Right lobe of liver (tissue), 4 donors: Measurements from ENCODE around the gene PEDS1.

Experiments
- POLR2A ChIP-seq: fragments of 450-650 bp; IDR thresholded peaks from one replicate; pipeline ENCODE4 v1.6.1; 2017; ENCODE audit warnings: antibody characterized with exemption, mild to moderate bottlenecking
- TF ChIP-seq, protein P1 (sequence below), 4 donors: fragments of 200-600 bp in 3 of 4; fragments of 450-650 bp in 1 of 4; IDR thresholded peaks; one replicate each; pipeline versions ENCODE4 v1.5.1 to v1.8.0; 2016 to 2022; ENCODE audit warnings: antibody characterized with exemption in 4 of 4, mild to moderate bottlenecking in 2 of 4
- donor health status: DM: no; HTN: no; CAD: no.
- donor health status: DM: no; HTN: no; CAD: no.
- donor health status: DM: no; HTN: yes; CAD: no.

DNA sequence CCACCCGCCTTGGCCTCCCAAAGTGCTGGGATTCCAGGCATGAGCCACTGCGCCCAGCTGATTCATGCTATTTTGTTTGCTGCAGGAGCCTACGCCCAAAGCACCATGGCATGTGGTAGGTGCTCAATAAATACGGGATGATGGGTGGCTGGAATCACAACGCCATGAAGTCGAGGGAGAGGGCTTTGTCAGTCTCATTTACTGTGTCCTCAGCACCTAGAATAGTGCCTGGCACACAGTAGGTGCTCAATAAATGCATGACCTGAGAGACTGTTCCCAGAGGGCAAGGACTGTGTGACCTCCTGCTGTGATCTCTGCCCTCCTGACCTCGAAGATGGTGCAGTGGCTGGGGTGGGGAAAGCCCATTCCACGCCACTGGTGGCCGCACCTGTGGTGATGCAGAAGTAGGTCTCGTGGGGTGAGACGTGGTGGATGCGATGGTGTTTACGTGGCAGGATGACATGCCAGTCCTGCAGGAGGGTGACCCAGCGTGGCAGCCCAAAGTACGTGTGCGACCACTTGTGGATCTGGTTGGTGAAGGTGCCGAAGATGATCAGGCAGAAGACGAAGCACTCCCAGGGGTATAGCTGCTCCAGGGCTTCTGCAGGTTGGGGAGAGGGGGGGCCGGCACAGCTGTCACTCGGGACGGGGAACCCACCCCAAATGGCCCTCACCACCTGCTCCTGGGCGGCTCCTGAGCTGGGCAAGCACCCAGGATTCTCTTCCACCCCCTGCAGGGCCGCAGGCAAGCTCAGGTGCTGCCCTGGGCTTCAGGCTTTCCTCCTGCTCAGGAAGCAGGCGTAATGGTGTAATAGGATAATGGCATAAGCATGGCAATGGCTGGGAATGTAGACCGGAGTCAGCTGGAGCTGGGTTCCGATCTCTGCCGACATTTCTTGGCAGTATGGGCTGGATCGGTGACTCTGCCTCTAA, 25.7 kb downstream of the PEDS1 start:
- TF ChIP-seq, protein P1, sequence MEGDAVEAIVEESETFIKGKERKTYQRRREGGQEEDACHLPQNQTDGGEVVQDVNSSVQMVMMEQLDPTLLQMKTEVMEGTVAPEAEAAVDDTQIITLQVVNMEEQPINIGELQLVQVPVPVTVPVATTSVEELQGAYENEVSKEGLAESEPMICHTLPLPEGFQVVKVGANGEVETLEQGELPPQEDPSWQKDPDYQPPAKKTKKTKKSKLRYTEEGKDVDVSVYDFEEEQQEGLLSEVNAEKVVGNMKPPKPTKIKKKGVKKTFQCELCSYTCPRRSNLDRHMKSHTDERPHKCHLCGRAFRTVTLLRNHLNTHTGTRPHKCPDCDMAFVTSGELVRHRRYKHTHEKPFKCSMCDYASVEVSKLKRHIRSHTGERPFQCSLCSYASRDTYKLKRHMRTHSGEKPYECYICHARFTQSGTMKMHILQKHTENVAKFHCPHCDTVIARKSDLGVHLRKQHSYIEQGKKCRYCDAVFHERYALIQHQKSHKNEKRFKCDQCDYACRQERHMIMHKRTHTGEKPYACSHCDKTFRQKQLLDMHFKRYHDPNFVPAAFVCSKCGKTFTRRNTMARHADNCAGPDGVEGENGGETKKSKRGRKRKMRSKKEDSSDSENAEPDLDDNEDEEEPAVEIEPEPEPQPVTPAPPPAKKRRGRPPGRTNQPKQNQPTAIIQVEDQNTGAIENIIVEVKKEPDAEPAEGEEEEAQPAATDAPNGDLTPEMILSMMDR (IDR thresholded peaks at IDR 0.05): no peak
- TF ChIP-seq POLR2A: no peak
